Heart right ventricle (tissue), 16 donors: ENCODE data around the gene SACM1L. TPM values are rescaled to one million over a fixed set of nuclear protein-coding genes. Genes with fewer than 3 reads are reported as not detected.
A peak's percentile ranks its signal among the peaks of the same experiment; 100 is the strongest.

Experiments used
- ATAC-seq, 8 donors: fragments of 200-7000 bp; cut with Tn5 transposase; one replicate each; pipeline ENCODE4 v1.9.1; 2020; ENCODE audit warnings: mild to moderate bottlenecking in 8 of 8, moderate library complexity in 8 of 8, moderate number of reproducible peaks in 1 of 8
- DNase-seq, 2 donors: peaks; one replicate each; pipeline ENCODE4 v3.0.0-alpha.2; 2020
- H3K27ac ChIP-seq, 10 donors: fragments of 200-600 bp; sonication (generic) in 2 of 10; one replicate each; pipeline versions ENCODE4 v1.5.0 to v1.8.0; 2020 to 2022; ENCODE audit warnings: mild to moderate bottlenecking in 3 of 10
- H3K27me3 ChIP-seq, 7 donors: fragments of 200-600 bp; one replicate each; pipeline ENCODE4 v1.8.0; 2021 to 2022; ENCODE audit warnings: mild to moderate bottlenecking in 2 of 7
- H3K36me3 ChIP-seq, 9 donors: fragments of 200-600 bp; sonication (generic) in 1 of 9; one replicate each; pipeline versions ENCODE4 v1.5.0 to v1.8.0; 2020 to 2022; ENCODE audit warnings: mild to moderate bottlenecking in 2 of 9
- H3K4me1 ChIP-seq, 9 donors: fragments of 200-600 bp; sonication (generic) in 1 of 9; one replicate each; pipeline versions ENCODE4 v1.5.0 to v1.8.0; 2020 to 2022; ENCODE audit warnings: mild to moderate bottlenecking in 4 of 9
- H3K4me3 ChIP-seq, 10 donors: fragments of 200-600 bp; sonication (generic) in 2 of 10; one replicate each; pipeline versions ENCODE4 v1.5.0 to v1.8.0; 2020 to 2022; ENCODE audit warnings: mild to moderate bottlenecking in 7 of 10, moderate library complexity in 2 of 10
- H3K9me3 ChIP-seq, 11 donors: fragments of 200-600 bp in 10 of 11; sonication (generic) in 2 of 11; one replicate each; pipeline versions ENCODE4 v1.5.0 to v1.8.0; 2013 to 2022; ENCODE audit warnings: mild to moderate bottlenecking in 2 of 11, control low read depth in 1 of 11, moderate library complexity in 1 of 11
- WGBS, 2 donors: extraction: QIAGEN DNeasy Blood & Tissue Kit; methylation state at CpG; one replicate each; pipeline ENCODE4 v1.1.7; 2013; ENCODE audit warnings: inconsistent platforms in 1 of 2; 5-methylcytosine and 5-hydroxymethylcytosine counted together
- intact Hi-C, 10 donors: fragments of 100-400 bp; cut with DNase I; formaldehyde crosslinking; loops; one replicate each; pipeline versions ENCODE4 v1.11.1 to v1.14.2; 2022
- polyA plus RNA-seq, 2 donors: library from polyadenylated mRNA; stranded (reverse); fragments of 200-250 nt; gene quantifications; one replicate each; pipeline ENCODE4 v1.2.3, GENCODE V29; 2013
- total RNA-seq, 10 donors: library from RNA; stranded (reverse); fragmentation: NEBNext Ultra II Directional in 3 of 10; extraction: Animal tissue kit (Norgen Biotek cat#: 25700) in 3 of 10; gene quantifications; one replicate each; pipeline versions ENCODE4 v1.2.1 to v1.2.4, GENCODE V29; 2021 to 2023
- TF ChIP-seq, protein P1 (sequence below), 9 donors: fragments of 200-600 bp; sonication (generic) in 2 of 9; IDR thresholded peaks; one replicate each; pipeline versions ENCODE4 v1.5.0 to v1.8.0; 2021 to 2022; ENCODE audit warnings: antibody characterized with exemption in 9 of 9, mild to moderate bottlenecking in 5 of 9, moderate library complexity in 1 of 9
- donor health status: Arrhythmogenic right ventricular cardiomyopathy.
- donor health status: ischemic (EF 13 %, LVEDD 7.1; RV severe dilation, severe dysfunction).
- donor health status: healthy with polysubstance abuse.
- donor health status: DM: no; HTN: yes; CAD: no.
- donor health status: DM: no; HTN: no; CAD: no.
- donor health status: ischemic (EF 25% LVEDD 6.9; RV normal size, moderate dysfunction).
- donor health status: ischemic (EF 25% LVEDD 5.7; RV mildly dilated, moderate dysfunction).
- donor health status: healthy.
- donor health status: DM: yes; HTN: yes; CAD: no.
- donor health status: Ischemic cardiomyopathy.
- donor health status: ischemic (EF 35%, LVEDD 5.7; RV mildly dilated, moderate dysfunction).
- donor health status: nonischemic (EF 11% LVEDD 7.7; RV severe dilation, severe dysfunction).
- donor health status: DM: yes; HTN: yes; CAD: no.
- donor health status: PGD.
- donor health status: ischemic (EF 29% LVEDD 5.4; RV normal size, mild dysfunction).
- donor health status: nonischemic (EF 23%, LVEDD 6.1; RV moderate dilation, normal function).

SACM1L gene
- total and polyA plus RNA-seq, 12 donors: 15.4 to 28.7 (median 23.6) TPM

DNA sequence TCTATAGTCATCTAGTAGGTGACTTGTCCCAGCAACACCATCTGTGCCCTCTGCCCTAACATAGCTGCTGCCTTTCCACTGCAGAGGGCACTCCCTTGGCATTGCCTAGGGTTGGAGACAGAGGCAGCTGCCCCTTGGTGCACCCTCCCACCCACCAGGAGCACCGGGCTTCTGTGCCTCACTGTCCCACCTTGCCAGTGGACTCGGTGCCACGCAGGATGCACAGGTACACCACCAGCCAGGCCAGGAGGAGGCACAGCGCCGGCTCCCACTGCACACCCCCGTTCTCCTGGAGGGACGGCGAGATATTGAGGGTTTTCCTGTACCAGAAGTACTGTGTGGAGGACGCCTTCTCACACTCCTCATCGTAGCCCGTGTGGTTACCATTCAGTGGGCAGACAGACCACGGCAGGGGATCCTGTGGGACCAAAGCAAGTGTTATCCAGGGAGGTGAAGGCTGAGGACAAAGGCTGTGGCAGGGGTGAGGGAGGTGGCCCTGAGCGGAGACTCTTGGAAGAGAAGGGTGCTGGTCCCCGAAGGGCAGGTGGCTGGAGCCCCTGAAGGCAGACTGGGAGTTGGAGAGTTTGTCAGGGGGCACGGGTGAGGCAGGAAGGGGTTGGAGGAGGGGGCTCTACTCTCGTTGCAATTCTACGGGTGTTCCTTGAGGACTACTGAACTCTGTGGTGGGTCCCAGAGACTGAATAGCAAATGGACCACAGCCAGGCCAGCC lies 86.5 kb downstream of the SACM1L start:
- intact Hi-C loops: no loop called here
- H3K36me3 ChIP-seq: no peaks in the 10 kb centered on the region
- 87 to 89% methylated on average over 17 of the region's 17 CpGs for WGBS, 2 donors
- peak in 1 of 8 donors; percentile 19 for ATAC-seq
- no peak for DNase-seq
- H3K9me3 ChIP-seq: no peaks in the 10 kb centered on the region
- H3K27me3 ChIP-seq: peaks cover 0 to 3% (median 0%) of the 10 kb centered on the region in 7 donors
- TF ChIP-seq, protein P1, sequence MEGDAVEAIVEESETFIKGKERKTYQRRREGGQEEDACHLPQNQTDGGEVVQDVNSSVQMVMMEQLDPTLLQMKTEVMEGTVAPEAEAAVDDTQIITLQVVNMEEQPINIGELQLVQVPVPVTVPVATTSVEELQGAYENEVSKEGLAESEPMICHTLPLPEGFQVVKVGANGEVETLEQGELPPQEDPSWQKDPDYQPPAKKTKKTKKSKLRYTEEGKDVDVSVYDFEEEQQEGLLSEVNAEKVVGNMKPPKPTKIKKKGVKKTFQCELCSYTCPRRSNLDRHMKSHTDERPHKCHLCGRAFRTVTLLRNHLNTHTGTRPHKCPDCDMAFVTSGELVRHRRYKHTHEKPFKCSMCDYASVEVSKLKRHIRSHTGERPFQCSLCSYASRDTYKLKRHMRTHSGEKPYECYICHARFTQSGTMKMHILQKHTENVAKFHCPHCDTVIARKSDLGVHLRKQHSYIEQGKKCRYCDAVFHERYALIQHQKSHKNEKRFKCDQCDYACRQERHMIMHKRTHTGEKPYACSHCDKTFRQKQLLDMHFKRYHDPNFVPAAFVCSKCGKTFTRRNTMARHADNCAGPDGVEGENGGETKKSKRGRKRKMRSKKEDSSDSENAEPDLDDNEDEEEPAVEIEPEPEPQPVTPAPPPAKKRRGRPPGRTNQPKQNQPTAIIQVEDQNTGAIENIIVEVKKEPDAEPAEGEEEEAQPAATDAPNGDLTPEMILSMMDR (IDR thresholded peaks at IDR 0.05): no peak
- no peak overlapping the region for H3K27ac ChIP-seq
- peaks cover 0 to 7% (median 0%) of the 10 kb centered on the region in 9 donors for H3K4me1 ChIP-seq
- no peak overlapping the region for H3K4me3 ChIP-seq

DNA sequence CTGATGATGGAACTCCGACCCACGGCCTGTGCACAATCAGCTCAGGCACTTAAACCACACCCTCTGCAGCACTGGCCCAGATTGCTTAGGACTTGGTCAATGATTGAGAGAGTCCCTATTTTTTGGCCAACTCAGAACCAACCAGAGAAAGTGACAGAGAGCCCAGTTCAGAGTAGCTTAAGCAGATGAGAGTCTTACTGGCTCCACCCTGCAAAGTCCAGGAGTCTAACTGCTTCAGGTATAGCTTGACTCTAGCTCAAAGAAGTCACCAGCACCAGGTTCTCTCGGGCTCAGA lies 87.1 kb downstream of the SACM1L start:
- H3K36me3 ChIP-seq: no peaks in the 10 kb centered on the region
- H3K4me1 ChIP-seq: peaks cover 0 to 7% (median 0%) of the 10 kb centered on the region in 9 donors
- H3K4me3 ChIP-seq: no peak overlapping the region
- intact Hi-C loops: no loop called here
- 58 to 71% methylated on average over 3 of the region's 3 CpGs for WGBS, 2 donors
- TF ChIP-seq, protein P1 (IDR thresholded peaks at IDR 0.05): no peak
- ATAC-seq (no peak), DNase-seq (no peak)
- peaks cover 0 to 2% (median 0%) of the 10 kb centered on the region in 7 donors for H3K27me3 ChIP-seq
- no peaks in the 10 kb centered on the region for H3K9me3 ChIP-seq
- no peak overlapping the region for H3K27ac ChIP-seq

DNA sequence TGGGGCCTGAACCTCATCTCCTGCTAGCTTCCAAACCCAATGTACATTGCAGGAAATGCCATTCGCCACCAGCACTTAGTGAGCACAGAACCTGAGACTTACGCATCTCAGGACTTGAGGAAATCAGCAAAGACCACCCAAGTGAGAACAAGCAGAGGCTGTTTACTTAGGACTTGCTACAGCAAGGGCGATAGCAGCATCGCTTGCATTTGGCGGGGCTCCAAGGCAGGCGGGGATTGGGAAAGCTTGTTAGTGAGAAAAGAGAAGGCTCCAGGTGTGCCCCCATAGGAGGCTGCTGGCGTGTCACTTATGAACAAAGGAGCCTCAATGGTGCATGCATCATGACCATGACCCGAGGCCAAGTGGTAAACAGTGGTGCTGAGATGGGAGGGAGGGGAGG lies 87.4 kb downstream of the SACM1L start:
- Histone ChIP-seq H3K4me1 (peaks cover 0 to 7% (median 0%) of the 10 kb centered on the region in 9 donors), H3K36me3 (no peaks in the 10 kb centered on the region), H3K27ac (no peak overlapping the region), H3K9me3 (no peaks in the 10 kb centered on the region), H3K27me3 (no peaks in the 10 kb centered on the region), H3K4me3 (no peak overlapping the region)
- DNase-seq: no peak
- WGBS, 2 donors: 51 to 62% methylated on average over 8 of the region's 8 CpGs
- TF ChIP-seq, protein P1 (IDR thresholded peaks at IDR 0.05): no peak
- intact Hi-C loops: no loop called here
- no peak for ATAC-seq

DNA sequence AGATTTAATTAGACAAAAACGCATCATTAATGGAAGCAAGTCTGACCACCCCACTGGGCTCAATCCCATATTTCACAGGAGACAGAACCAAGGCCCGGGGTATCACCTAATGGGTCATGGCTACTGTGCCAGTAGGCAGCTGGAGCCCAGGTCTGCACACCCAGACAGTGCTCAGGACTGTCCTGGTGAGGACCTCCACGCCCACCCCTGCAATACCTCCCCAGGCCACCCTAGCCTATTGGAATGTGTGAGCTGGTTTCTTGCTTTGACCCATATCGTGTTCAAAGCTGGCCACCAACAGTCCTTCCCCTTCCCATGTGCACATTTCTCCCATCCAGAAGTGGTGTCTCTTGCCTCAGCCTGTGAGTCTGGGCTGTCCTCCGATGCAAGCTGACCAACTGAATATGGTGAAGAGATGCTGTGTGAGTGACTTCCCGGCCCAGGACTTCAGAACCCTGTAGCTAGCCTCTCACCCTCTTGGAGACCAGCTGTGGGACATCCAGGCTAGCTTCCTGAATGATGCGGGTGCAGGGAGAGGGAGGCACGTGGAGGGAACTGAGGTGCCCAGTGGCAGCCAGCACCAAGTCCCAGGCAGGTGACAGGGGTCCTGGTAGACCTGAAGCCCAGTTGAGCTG lies 88.0 kb downstream of the SACM1L start:
- Histone ChIP-seq H3K4me1 (peaks cover 0 to 7% (median 0%) of the 10 kb centered on the region in 9 donors), H3K27ac (no peak overlapping the region), H3K27me3 (no peaks in the 10 kb centered on the region), H3K9me3 (no peaks in the 10 kb centered on the region), H3K36me3 (no peaks in the 10 kb centered on the region), H3K4me3 (no peak overlapping the region)
- intact Hi-C loops: no loop called here
- no peak for DNase-seq
- WGBS, 2 donors: 86 to 89% methylated on average over 8 of the region's 8 CpGs
- TF ChIP-seq, protein P1 (IDR thresholded peaks at IDR 0.05): no peak
- no peak for ATAC-seq
